Activated CD4-positive, CD25-positive, alpha-beta regulatory T cell treated with anti-CD3 and anti-CD28 coated beads, Interleukin-2, amount 50 U/mL, for 72 hours (primary cell): Measurements from ENCODE around the gene DLX2.
"Not testable (repeated sequence)": the region's sequence is repeated elsewhere in the genome, so short reads cannot be mapped to it uniquely, and the experiment has no call there.

Experiments used
- DNase-seq: peaks from one replicate; pipeline ENCODE4 v3.0.0; 2021

The DLX2 gene

DNA sequence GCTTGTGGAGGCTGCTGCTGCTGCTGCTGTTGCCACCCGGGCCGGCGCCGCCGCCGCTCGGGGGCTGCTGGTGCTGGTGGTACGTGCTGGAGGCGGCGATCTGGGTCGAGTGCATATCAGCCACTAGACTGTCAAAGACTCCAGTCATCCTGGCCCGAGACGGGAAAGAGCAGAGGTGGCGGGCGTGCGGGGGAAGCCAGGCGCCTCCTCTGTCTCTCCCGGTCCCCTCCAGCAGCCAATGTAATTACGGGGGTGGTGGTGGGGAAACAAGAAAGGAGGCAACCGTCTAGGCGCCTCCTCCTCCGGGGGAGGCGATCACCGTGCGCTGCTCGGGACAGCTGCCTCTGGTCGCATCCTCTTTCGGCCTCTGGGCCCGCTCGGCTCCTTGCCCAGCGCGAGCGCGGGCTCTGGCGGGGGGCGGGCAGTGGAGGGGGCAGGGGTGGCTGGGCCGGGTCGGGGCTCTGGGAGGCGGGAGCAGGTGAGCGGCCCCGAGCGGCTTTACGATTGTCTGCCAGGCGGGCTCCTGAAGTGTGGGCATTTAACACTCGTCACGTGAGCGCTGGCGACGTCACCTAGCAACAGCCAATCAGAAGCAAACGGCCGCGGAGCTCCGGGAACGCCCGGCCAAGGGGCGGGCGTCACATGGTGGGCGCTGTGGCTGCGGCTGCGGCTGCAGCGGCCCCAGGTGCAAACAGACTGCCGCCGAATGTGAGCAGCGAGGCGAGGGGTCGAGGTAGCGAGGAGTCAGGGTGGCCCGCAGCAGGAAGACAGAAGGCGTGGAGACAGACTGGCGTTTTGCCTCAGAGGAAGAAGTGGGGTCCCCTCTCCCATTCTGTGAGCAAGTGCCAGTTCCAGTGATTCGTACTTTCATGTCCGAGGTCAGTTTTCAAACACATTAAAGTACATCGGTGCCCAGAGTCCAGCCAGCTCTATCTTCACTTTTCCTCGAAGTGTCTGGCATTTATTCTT lies at the start of gene DLX2:
TSS of gene DLX2 (minus strand) at position 510 of the 969 bp plus-strand sequence. CDS start at position 148, 362 bp downstream.
- peak; percentile 57 for DNase-seq

- DNase-seq: no peak
Measured at GRCh38 chr2:172147944-172148650, 45.4 kb upstream of the DLX2 start.

DNA sequence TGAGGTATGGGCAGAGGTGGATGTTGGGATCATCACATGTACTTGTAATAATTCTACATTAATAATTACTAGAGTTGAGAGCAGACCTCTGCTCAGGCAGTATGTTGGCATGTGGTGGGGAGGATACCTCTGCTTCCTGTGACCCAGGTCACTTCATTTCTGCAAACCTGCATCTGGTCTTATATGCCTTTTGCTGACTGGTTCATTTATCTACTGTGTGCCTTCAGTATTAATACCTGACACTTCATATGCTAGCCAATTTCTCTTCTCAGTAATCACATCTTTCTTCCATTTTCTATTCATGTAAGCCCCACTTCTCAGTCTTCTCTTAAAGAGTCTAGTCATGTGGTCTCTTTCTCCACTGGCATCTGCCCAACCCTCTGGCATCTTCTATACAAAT lies 41.1 kb upstream of the DLX2 start:
- DNase-seq: no peak

DNA sequence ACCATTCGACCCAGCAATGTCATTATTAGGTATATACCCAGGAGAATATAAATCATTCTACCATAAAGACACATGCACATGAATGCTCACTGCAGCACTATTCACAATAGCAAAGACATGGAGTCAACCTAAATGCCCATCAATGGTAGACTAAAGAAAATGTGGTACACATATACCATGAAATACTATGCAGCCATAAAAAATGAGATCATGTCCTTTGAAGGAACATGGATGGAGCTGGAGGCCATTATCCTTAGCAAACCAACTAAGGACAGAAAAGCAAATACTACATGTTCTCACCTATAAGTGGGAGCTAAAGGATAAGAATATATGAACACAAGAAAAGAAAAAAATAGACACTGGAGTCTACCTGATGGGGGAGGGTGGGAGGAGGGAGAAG lies 36.0 kb upstream of the DLX2 start:
- DNase-seq: not testable (repeated sequence)

GRCh38 chr2:172137943-172138342 lies 35.2 kb upstream of the DLX2 start:
- no peak for DNase-seq

- DNase-seq: no peak
Measured at GRCh38 chr2:172137109-172137508, 34.4 kb upstream of the DLX2 start.

DNA sequence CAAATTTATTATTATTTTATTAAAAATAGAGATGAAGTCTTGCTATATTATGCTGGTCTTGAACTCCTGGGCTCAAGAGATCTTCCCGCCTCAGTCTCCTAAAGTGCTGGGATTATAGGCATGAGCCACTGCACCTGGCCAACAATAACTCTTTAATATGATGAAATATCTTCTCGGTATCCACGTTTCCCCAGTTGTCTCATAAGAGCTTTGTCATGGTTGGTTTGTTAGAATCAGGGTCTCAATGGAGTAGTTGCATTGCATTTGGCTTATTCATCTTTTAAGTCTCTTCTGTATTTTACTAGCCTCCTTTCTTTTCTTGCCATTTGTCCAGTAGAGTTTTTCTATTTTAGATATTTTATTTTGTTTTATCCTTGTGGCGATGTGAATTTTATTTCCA lies 32.7 kb upstream of the DLX2 start:
- no peak for DNase-seq

DNA sequence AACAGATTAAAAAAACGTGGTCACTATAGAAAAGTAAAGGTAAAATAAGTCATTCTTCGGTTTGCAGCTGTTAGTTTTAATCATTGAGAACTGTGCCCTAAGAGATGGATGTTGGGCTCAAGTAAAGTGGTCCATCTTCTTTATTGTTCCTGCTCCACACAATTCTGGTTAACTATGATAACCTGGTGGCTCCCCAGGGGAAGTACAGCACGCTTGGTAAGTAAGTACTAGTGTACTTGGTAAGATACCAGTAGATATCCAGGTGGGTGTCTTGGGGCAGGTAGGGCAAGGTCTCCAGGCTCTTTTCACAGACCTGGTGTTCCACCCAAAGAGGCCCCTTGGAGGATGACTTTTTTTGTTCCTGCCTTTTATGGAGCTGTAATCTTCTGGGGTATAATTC lies 31.6 kb upstream of the DLX2 start:
- no peak for DNase-seq

- DNase-seq: no peak
Measured at GRCh38 chr2:172131713-172132555, 29.2 kb upstream of the DLX2 start.

GRCh38 chr2:172129404-172129803 lies 26.7 kb upstream of the DLX2 start:
- DNase-seq: no peak

DNA sequence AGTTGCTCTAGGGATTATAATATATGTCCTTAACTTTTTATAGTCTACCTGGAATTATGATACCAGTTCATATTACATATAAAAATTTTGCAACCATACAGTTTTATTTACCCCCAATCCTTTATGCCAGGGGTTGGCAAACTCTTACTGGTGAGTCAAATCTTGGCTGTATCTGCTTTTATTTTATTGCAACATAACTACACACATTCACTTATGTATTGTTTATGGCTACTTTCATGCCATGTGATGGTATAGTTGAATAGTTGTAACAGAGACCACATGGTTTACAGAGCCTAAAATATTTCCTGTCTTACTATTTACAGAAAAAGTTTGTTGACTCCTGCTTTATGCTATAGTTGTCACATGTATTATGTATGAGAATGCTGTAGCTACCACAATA lies 25.8 kb upstream of the DLX2 start:
- no peak for DNase-seq

GRCh38 chr2:172120118-172120517 lies 17.4 kb upstream of the DLX2 start:
- DNase-seq: no peak

DNA sequence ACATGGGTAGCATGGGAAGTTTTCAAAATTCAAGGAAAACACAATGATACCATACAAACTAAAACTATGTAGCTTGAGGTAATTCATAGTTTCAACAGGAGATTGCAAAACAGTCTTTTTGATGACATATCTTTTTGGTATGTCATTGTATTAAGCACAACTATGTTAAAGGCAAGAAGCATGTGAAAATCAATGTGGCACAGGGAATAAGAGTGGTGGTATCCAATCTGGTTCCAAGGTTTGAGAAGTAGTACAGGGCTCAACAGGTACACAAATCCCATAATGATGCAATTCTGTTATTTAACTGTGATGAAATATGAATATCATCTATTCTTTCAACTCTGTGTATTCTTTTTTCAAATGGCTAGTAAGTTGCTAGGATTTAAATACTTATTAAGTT lies 16.4 kb upstream of the DLX2 start:
- DNase-seq: no peak

DNA sequence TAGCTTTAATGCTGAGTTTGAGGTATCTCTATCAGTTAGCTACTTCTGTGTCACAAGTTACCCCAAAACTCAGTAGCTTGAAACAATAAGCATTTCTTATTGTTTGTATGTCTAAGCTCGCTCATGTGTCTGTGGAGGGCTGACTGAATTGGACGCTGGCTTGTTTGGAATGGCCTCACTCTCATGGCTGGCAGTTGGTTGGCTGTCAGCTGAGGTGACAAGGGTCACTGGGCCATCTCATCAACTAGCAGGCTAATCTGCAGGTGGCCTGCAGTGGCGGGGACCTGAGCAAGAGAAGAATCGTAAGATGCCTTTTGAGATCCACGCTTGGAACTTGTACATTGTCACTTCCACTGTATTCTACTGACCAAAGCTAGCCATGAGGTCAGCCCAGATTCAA lies 13.4 kb upstream of the DLX2 start:
- DNase-seq: no peak

DNA sequence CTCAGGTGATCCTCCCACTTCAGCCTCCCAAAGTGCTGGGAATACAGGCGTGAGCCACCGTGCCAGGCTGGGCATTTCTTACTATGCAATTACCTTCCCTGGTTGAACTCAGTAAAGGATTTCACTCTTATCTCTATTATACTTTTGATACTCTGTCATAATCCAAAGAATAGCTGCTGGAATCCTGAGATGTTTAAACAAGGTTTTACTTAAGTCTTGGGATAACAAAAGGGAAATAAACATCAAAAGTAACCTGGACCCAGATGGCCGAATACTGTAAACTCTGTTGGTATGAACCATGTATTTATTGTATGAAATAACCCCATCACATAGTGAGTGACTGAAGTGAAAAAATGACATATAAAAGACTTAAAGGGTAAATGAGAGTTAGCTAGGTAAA lies 11.9 kb upstream of the DLX2 start:
- DNase-seq: no peak

- DNase-seq: not testable (repeated sequence)
Measured at GRCh38 chr2:172114176-172114575, 11.5 kb upstream of the DLX2 start.

- DNase-seq: no peak
Measured at GRCh38 chr2:172113617-172114016, 10.9 kb upstream of the DLX2 start.

GRCh38 chr2:172109988-172110811 lies 7.5 kb upstream of the DLX2 start:
- no peak for DNase-seq

- no peak for DNase-seq
Measured at GRCh38 chr2:172109256-172109987, 6.7 kb upstream of the DLX2 start.

DNA sequence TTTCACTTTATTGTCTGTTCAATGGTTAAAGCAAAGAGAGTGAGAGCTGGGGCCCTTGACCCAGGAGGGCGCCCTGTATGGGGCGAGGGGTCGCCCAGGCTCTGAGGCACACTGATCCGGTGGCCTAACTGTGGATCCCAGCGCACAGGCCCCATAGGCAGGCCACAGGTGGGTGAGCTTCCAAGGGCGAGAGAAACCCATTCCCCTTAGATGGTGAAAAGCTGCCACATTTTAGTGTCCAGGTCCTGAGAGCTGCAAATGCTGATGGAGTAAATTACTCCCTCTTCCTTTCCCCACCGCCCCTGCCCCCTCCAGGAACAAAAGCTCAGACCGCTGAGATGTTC lies 5.9 kb upstream of the DLX2 start:
- DNase-seq: no peak
